Upper lobe of right lung (tissue), 1 donor: ENCODE results near the gene EVL. TPM values are rescaled to one million over a fixed set of nuclear protein-coding genes. Genes with fewer than 3 reads are reported as not detected.

Source experiments
- ATAC-seq: fragments of 200-7000 bp; cut with Tn5 transposase; one replicate; pipeline ENCODE4 v1.9.1; 2020; ENCODE audit warnings: mild to moderate bottlenecking, moderate library complexity
- DNase-seq: peaks from one replicate; pipeline ENCODE4 v3.0.0-alpha.2; 2020
- H3K27ac ChIP-seq: fragments of 200-600 bp; one replicate; pipeline ENCODE4 v1.8.0; 2022
- H3K27me3 ChIP-seq: fragments of 200-600 bp; one replicate; pipeline ENCODE4 v1.8.0; 2022; ENCODE audit warnings: mild to moderate bottlenecking
- H3K36me3 ChIP-seq: fragments of 200-600 bp; one replicate; pipeline ENCODE4 v1.8.0; 2022
- H3K4me1 ChIP-seq: fragments of 200-600 bp; one replicate; pipeline ENCODE4 v1.8.0; 2022
- H3K4me3 ChIP-seq: fragments of 200-600 bp; one replicate; pipeline ENCODE4 v1.8.0; 2022; ENCODE audit warnings: mild to moderate bottlenecking
- H3K9me3 ChIP-seq: fragments of 200-600 bp; one replicate; pipeline ENCODE4 v1.8.0; 2022
- CTCF ChIP-seq: fragments of 200-600 bp; IDR thresholded peaks from one replicate; pipeline ENCODE4 v1.8.0; 2022; ENCODE audit warnings: antibody characterized with exemption
- intact Hi-C: fragments of 100-400 bp; cut with DNase I; formaldehyde crosslinking; loops from one replicate; pipeline ENCODE4 v1.11.0; 2022
- total RNA-seq: library from RNA; stranded (reverse); fragmentation: NEBNext Ultra II Directional; extraction: Animal tissue kit (Norgen Biotek cat#: 25700); gene quantifications from one replicate; pipeline ENCODE4 v1.2.1, GENCODE V29; 2021
- donor health status: DM: no; HTN: yes; CAD: no; lungs with severe emphysema.

The EVL gene
- total RNA-seq, 1 donor from 2014 or later: 206 TPM

- no peaks in the 10 kb centered on the region for H3K4me1 ChIP-seq
- DNase-seq (no peak), ATAC-seq (no peak)
- no peak overlapping the region for H3K4me3 ChIP-seq
- H3K27me3 ChIP-seq: no peaks in the 10 kb centered on the region
- H3K27ac ChIP-seq: no peak overlapping the region
- H3K36me3 ChIP-seq: no peaks in the 10 kb centered on the region
- intact Hi-C loops: no loop called here
- no peaks in the 10 kb centered on the region for H3K9me3 ChIP-seq
- TF ChIP-seq CTCF: no peak
These were observed 52.6 kb downstream of the EVL start for GRCh38 chr14:100117633-100118395.

GRCh38 chr14:100118396-100119011 lies 53.3 kb downstream of the EVL start:
- DNase-seq (no peak), ATAC-seq (no peak)
- Histone ChIP-seq H3K36me3 (peaks cover 3% of the 10 kb centered on the region), H3K4me3 (no peak overlapping the region), H3K4me1 (no peaks in the 10 kb centered on the region), H3K9me3 (no peaks in the 10 kb centered on the region), H3K27ac (no peak overlapping the region), H3K27me3 (no peaks in the 10 kb centered on the region)
- TF ChIP-seq CTCF: no peak
- intact Hi-C loops: no loop called here

- no peak for DNase-seq
- Histone ChIP-seq H3K4me1 (no peaks in the 10 kb centered on the region), H3K27me3 (no peaks in the 10 kb centered on the region), H3K9me3 (no peaks in the 10 kb centered on the region), H3K27ac (no peak overlapping the region), H3K4me3 (no peak overlapping the region), H3K36me3 (peaks cover 8% of the 10 kb centered on the region)
- TF ChIP-seq CTCF: no peak
- intact Hi-C loops: no loop called here
- no peak for ATAC-seq
These were observed 54.0 kb downstream of the EVL start for GRCh38 chr14:100119251-100119650.

- Histone ChIP-seq H3K27ac (no peak overlapping the region), H3K4me3 (no peak overlapping the region), H3K4me1 (no peaks in the 10 kb centered on the region), H3K36me3 (peaks cover 8% of the 10 kb centered on the region), H3K9me3 (no peaks in the 10 kb centered on the region), H3K27me3 (no peaks in the 10 kb centered on the region)
- ATAC-seq: no peak
- DNase-seq: no peak
- intact Hi-C loops: no loop called here
- no peak for TF ChIP-seq CTCF
These were observed 55.5 kb downstream of the EVL start for GRCh38 chr14:100120522-100121269.

GRCh38 chr14:100121643-100122480 lies 56.6 kb downstream of the EVL start:
- intact Hi-C loops: no loop called here
- no peak for TF ChIP-seq CTCF
- peaks cover 8% of the 10 kb centered on the region for H3K36me3 ChIP-seq

More at GRCh38 chr14:100121643-100122480, 56.6 kb downstream of the EVL start:
- Histone ChIP-seq H3K9me3 (no peaks in the 10 kb centered on the region), H3K4me1 (no peaks in the 10 kb centered on the region), H3K27ac (no peak overlapping the region), H3K4me3 (no peak overlapping the region), H3K27me3 (no peaks in the 10 kb centered on the region)
- no peak for DNase-seq
- ATAC-seq: no peak
